ENCODE results near the gene RLBP1.
"Not testable (repeated sequence)": the region's sequence is repeated elsewhere in the genome, so short reads cannot be mapped to it uniquely, and the experiment has no call there.

The RLBP1 gene

GRCh38 chr15:89221543-89221942 is at the start of gene RLBP1:
TSS of gene RLBP1 (minus strand) at chr15:89221579. CDS start at chr15:89218975, 2,604 bp downstream.
- no peak within 1 kb of the TSS for H3K9ac ChIP-seq (ENCODE audit: low read depth, low read length, poor library complexity, severe bottlenecking)
- no peaks in the 10 kb centered on the region for H3F3A ChIP-seq (ENCODE audit: low read depth)
- H3K9me2 ChIP-seq (replicated peaks; ENCODE audit: low read depth, low read length), result no peaks in the 10 kb centered on the region
- H3K9me3 ChIP-seq (ENCODE audit: insufficient read depth, low read depth, low read length), result no peaks in the 10 kb centered on the region
- H3K27me3 ChIP-seq (ENCODE audit: insufficient read depth, low read length, poor library complexity, severe bottlenecking), result no peaks in the 10 kb centered on the region
- H3K79me2 ChIP-seq (ENCODE audit: insufficient read depth, low read length), result no peaks in the 10 kb centered on the region
- H2AFZ ChIP-seq (ENCODE audit: low read length), result no peak within 1 kb of the TSS
- TF ChIP-seq EZH2phosphoT487 (IDR thresholded peaks at IDR 0.05; ENCODE audit: borderline replicate concordance), result no peak
- no peak for TF ChIP-seq CTCF (conservative IDR thresholded peaks at IDR 0.05; ENCODE audit: low read length)
- H3K4me3 ChIP-seq (ENCODE audit: low read length, poor library complexity, severe bottlenecking), result no peak within 1 kb of the TSS
- H3K4me2 ChIP-seq (ENCODE audit: low read depth, low read length, poor library complexity, severe bottlenecking), result no peak within 1 kb of the TSS
- no peaks in the 10 kb centered on the region for H3K4me1 ChIP-seq (ENCODE audit: insufficient read depth, low read length, poor library complexity, severe bottlenecking)
- H3K36me3 ChIP-seq (ENCODE audit: insufficient read depth, low read length), result no peaks in the 10 kb centered on the region
- H4K20me1 ChIP-seq (ENCODE audit: insufficient read depth, low read length, poor library complexity, severe bottlenecking), result no peaks in the 10 kb centered on the region

GRCh38 chr15:89250142-89250541 is 28.8 kb upstream of the RLBP1 start:
- not testable (repeated sequence) for H3F3A ChIP-seq (ENCODE audit: low read depth); H3K9me3 ChIP-seq (ENCODE audit: insufficient read depth, low read depth, low read length); H3K9me2 ChIP-seq (replicated peaks; ENCODE audit: low read depth, low read length); H2AFZ ChIP-seq (ENCODE audit: low read length); H3K4me3 ChIP-seq (ENCODE audit: low read length, poor library complexity, severe bottlenecking); H3K4me2 ChIP-seq (ENCODE audit: low read depth, low read length, poor library complexity, severe bottlenecking); H3K9ac ChIP-seq (ENCODE audit: low read depth, low read length, poor library complexity, severe bottlenecking); H3K27me3 ChIP-seq (ENCODE audit: insufficient read depth, low read length, poor library complexity, severe bottlenecking)
- Histone ChIP-seq H3K4me1 (ENCODE audit: insufficient read depth, low read length, poor library complexity, severe bottlenecking) (peaks cover 29% of the 10 kb centered on the region), H3K79me2 (ENCODE audit: insufficient read depth, low read length) (peaks cover 51% of the 10 kb centered on the region), H3K36me3 (ENCODE audit: insufficient read depth, low read length) (peaks cover 46% of the 10 kb centered on the region), H4K20me1 (ENCODE audit: insufficient read depth, low read length, poor library complexity, severe bottlenecking) (peaks cover 28% of the 10 kb centered on the region)

GRCh38 chr15:89248584-89248983 is 27.2 kb upstream of the RLBP1 start:
- Histone ChIP-seq H2AFZ (ENCODE audit: low read length) (no peak overlapping the region), H3K36me3 (ENCODE audit: insufficient read depth, low read length) (peaks cover 42% of the 10 kb centered on the region), H3F3A (ENCODE audit: low read depth) (no peaks in the 10 kb centered on the region), H4K20me1 (ENCODE audit: insufficient read depth, low read length, poor library complexity, severe bottlenecking) (peaks cover 28% of the 10 kb centered on the region), H3K79me2 (ENCODE audit: insufficient read depth, low read length) (peaks cover 61% of the 10 kb centered on the region), H3K9ac (ENCODE audit: low read depth, low read length, poor library complexity, severe bottlenecking) (no peak overlapping the region), H3K4me1 (ENCODE audit: insufficient read depth, low read length, poor library complexity, severe bottlenecking) (peaks cover 35% of the 10 kb centered on the region), H3K9me2 (replicated peaks; ENCODE audit: low read depth, low read length) (no peaks in the 10 kb centered on the region), H3K27me3 (ENCODE audit: insufficient read depth, low read length, poor library complexity, severe bottlenecking) (no peaks in the 10 kb centered on the region), H3K4me2 (ENCODE audit: low read depth, low read length, poor library complexity, severe bottlenecking) (peak overlapping the region; percentile 79), H3K9me3 (ENCODE audit: insufficient read depth, low read depth, low read length) (0 out of 2 replicates have a peak, but pooled peaks cover 6% of the 10 kb centered on the region), H3K4me3 (ENCODE audit: low read length, poor library complexity, severe bottlenecking) (peak overlapping the region; percentile 43)
- TF ChIP-seq EZH2phosphoT487 (IDR thresholded peaks at IDR 0.05; ENCODE audit: borderline replicate concordance) (no peak), CTCF (conservative IDR thresholded peaks at IDR 0.05; ENCODE audit: low read length) (no peak)

GRCh38 chr15:89247446-89247845 is 26.1 kb upstream of the RLBP1 start:
- H2AFZ ChIP-seq (ENCODE audit: low read length), result no peak overlapping the region
- TF ChIP-seq EZH2phosphoT487 (IDR thresholded peaks at IDR 0.05; ENCODE audit: borderline replicate concordance) (no peak), CTCF (conservative IDR thresholded peaks at IDR 0.05; ENCODE audit: low read length) (no peak)
- no peaks in the 10 kb centered on the region for H3F3A ChIP-seq (ENCODE audit: low read depth)
- 0 out of 2 replicates have a peak, but pooled peaks cover 6% of the 10 kb centered on the region for H3K9me3 ChIP-seq (ENCODE audit: insufficient read depth, low read depth, low read length)
- peaks cover 61% of the 10 kb centered on the region for H3K79me2 ChIP-seq (ENCODE audit: insufficient read depth, low read length)
- H3K4me1 ChIP-seq (ENCODE audit: insufficient read depth, low read length, poor library complexity, severe bottlenecking), result peaks cover 35% of the 10 kb centered on the region
- H3K9ac ChIP-seq (ENCODE audit: low read depth, low read length, poor library complexity, severe bottlenecking), result peak overlapping the region; percentile 60
- peaks cover 42% of the 10 kb centered on the region for H3K36me3 ChIP-seq (ENCODE audit: insufficient read depth, low read length)
- peak overlapping the region; percentile 79 for H3K4me2 ChIP-seq (ENCODE audit: low read depth, low read length, poor library complexity, severe bottlenecking)
- no peaks in the 10 kb centered on the region for H3K27me3 ChIP-seq (ENCODE audit: insufficient read depth, low read length, poor library complexity, severe bottlenecking)
- H4K20me1 ChIP-seq (ENCODE audit: insufficient read depth, low read length, poor library complexity, severe bottlenecking), result peaks cover 28% of the 10 kb centered on the region
- no peaks in the 10 kb centered on the region for H3K9me2 ChIP-seq (replicated peaks; ENCODE audit: low read depth, low read length)
- peak overlapping the region; percentile 43 for H3K4me3 ChIP-seq (ENCODE audit: low read length, poor library complexity, severe bottlenecking)
